ENCODE measurements around the gene SULT1A3.
"Not testable (repeated sequence)": the region's sequence is repeated elsewhere in the genome, so short reads cannot be mapped to it uniquely, and the experiment has no call there.

Gene SULT1A3

GRCh38 chr16:30199049-30199448, at the start of gene SULT1A3:
Gene SULT1A3 (plus strand): TSS chr16:30199255. CDS start chr16:30200729, 1,474 bp downstream.
- DNase-seq, result not testable (repeated sequence)

- no peak for DNase-seq
Observed at GRCh38 chr16:30151091-30151490, 48.0 kb upstream of the SULT1A3 start.

GRCh38 chr16:30152517-30152916, 46.5 kb upstream of the SULT1A3 start:
- no peak for DNase-seq

GRCh38 chr16:30155188-30155587, 43.9 kb upstream of the SULT1A3 start:
- no peak for DNase-seq

- no peak for DNase-seq
Observed at GRCh38 chr16:30157214-30157613, 41.8 kb upstream of the SULT1A3 start.

- no peak for DNase-seq
Observed at GRCh38 chr16:30163538-30163937, 35.5 kb upstream of the SULT1A3 start.

- peak in 1 of 51 donors; percentile 15 for DNase-seq
Observed at GRCh38 chr16:30166202-30166902, 32.7 kb upstream of the SULT1A3 start.

GRCh38 chr16:30168746-30169145, 30.3 kb upstream of the SULT1A3 start:
- DNase-seq, result not testable (repeated sequence)

GRCh38 chr16:30169416-30169815, 29.6 kb upstream of the SULT1A3 start:
- DNase-seq, result not testable (repeated sequence)

- not testable (repeated sequence) for DNase-seq
Observed at GRCh38 chr16:30170145-30170544, 28.9 kb upstream of the SULT1A3 start.

GRCh38 chr16:30173054-30173453, 26.0 kb upstream of the SULT1A3 start:
- DNase-seq, result no peak

GRCh38 chr16:30176876-30177275, 22.2 kb upstream of the SULT1A3 start:
- DNase-seq, result not testable (repeated sequence)

GRCh38 chr16:30179195-30179594, 19.9 kb upstream of the SULT1A3 start:
- DNase-seq, result no peak

GRCh38 chr16:30179931-30180330, 19.1 kb upstream of the SULT1A3 start:
- DNase-seq, result no peak

- no peak for DNase-seq
Observed at GRCh38 chr16:30180741-30181140, 18.3 kb upstream of the SULT1A3 start.

- DNase-seq, result peak in 47 of 51 donors; percentile 24 to 88 (median 67)
Observed at GRCh38 chr16:30183233-30184095, 15.6 kb upstream of the SULT1A3 start, which contains the start of gene CORO1A. Gene CORO1A (plus strand): TSS chr16:30183602. CDS start chr16:30185210, 1,608 bp downstream.

- DNase-seq, result peak in 11 of 51 donors; percentile 4 to 53 (median 9)
Observed at GRCh38 chr16:30184096-30184890, 14.8 kb upstream of the SULT1A3 start.

- DNase-seq, result no peak
Observed at GRCh38 chr16:30184891-30185682, 14.0 kb upstream of the SULT1A3 start.

- peak in 21 of 51 donors; percentile 7 to 45 (median 21) for DNase-seq
Observed at GRCh38 chr16:30185683-30186421, 13.2 kb upstream of the SULT1A3 start.

GRCh38 chr16:30186444-30186781, 12.6 kb upstream of the SULT1A3 start:
- no peak for DNase-seq

All from hypothalamus (tissue), 51 donors.